Mesothelial cell of epicardium (in vitro differentiated cells): Measurements from ENCODE around the gene C1QL1. TPM values are rescaled to one million over a fixed set of nuclear protein-coding genes. Genes with fewer than 3 reads are reported as not detected.

Experiments used
- DNase-seq, 2 experiments: peaks; one replicate each; pipeline ENCODE4 v3.0.0; 2021; ENCODE audit warnings: low spot score in 2 of 2; ENCODE audit not compliant: unreplicated experiment in 2 of 2
- H3K27ac Mint-ChIP-seq: 2 replicates; pipeline ENCODE4 v1.8.0; 2021; ENCODE audit warnings: mixed read lengths
- H3K27me3 Mint-ChIP-seq: 2 replicates; pipeline ENCODE4 v1.8.0; 2021; ENCODE audit warnings: low read depth, mixed read lengths
- H3K36me3 Mint-ChIP-seq: 2 replicates; pipeline ENCODE4 v1.8.0; 2021; ENCODE audit warnings: mixed read lengths
- H3K4me1 Mint-ChIP-seq: 2 replicates; pipeline ENCODE4 v1.8.0; 2021; ENCODE audit warnings: mixed read lengths
- H3K4me3 Mint-ChIP-seq: 2 replicates; pipeline ENCODE4 v1.8.0; 2021; ENCODE audit warnings: mild to moderate bottlenecking, moderate library complexity, mixed read lengths
- H3K9me3 Mint-ChIP-seq: 2 replicates; pipeline ENCODE4 v1.8.0; 2021; ENCODE audit warnings: mixed read lengths
- CTCF ChIP-seq: fragments of 200-600 bp; sonication (generic); IDR thresholded peaks from one replicate; pipeline ENCODE4 v1.5.0; 2021; ENCODE audit warnings: antibody characterized with exemption; ENCODE audit not compliant: unreplicated experiment
- total RNA-seq: library from RNA; stranded (reverse); gene quantifications from 3 replicates; pipeline ENCODE4 v1.2.1, GENCODE V29; 2021

C1QL1 gene
- total RNA-seq, 1 donor from 2014 or later: 3.0 TPM

- TF ChIP-seq CTCF: no peak
- no peak for DNase-seq
- Mint-ChIP-seq H3K27ac (no peak overlapping the region), H3K9me3 (no peaks in the 10 kb centered on the region), H3K36me3 (peaks cover 12% of the 10 kb centered on the region), H3K27me3 (no peaks in the 10 kb centered on the region), H3K4me1 (no peaks in the 10 kb centered on the region), H3K4me3 (no peak overlapping the region)
Measured at GRCh38 chr17:44930667-44931066, 37.4 kb downstream of the C1QL1 start.

GRCh38 chr17:44928950-44929720 lies 39.0 kb downstream of the C1QL1 start:
- Mint-ChIP-seq H3K27me3 (no peaks in the 10 kb centered on the region), H3K36me3 (peaks cover 14% of the 10 kb centered on the region), H3K4me3 (no peak overlapping the region), H3K27ac (no peak overlapping the region), H3K4me1 (no peaks in the 10 kb centered on the region), H3K9me3 (no peaks in the 10 kb centered on the region)
- TF ChIP-seq CTCF: no peak
- no peak for DNase-seq

GRCh38 chr17:44928136-44928535 lies 40.0 kb downstream of the C1QL1 start:
- Mint-ChIP-seq H3K27me3 (no peaks in the 10 kb centered on the region), H3K27ac (no peak overlapping the region), H3K36me3 (peaks cover 14% of the 10 kb centered on the region), H3K4me3 (no peak overlapping the region), H3K4me1 (no peaks in the 10 kb centered on the region), H3K9me3 (no peaks in the 10 kb centered on the region)
- no peak for DNase-seq
- TF ChIP-seq CTCF: no peak

GRCh38 chr17:44927696-44928095 lies 40.4 kb downstream of the C1QL1 start:
- TF ChIP-seq CTCF: no peak
- no peak overlapping the region for H3K4me3 Mint-ChIP-seq
- no peak overlapping the region for H3K27ac Mint-ChIP-seq
- H3K27me3 Mint-ChIP-seq: peaks cover 4% of the 10 kb centered on the region
- no peak for DNase-seq
- peaks cover 14% of the 10 kb centered on the region for H3K36me3 Mint-ChIP-seq
- H3K9me3 Mint-ChIP-seq: no peaks in the 10 kb centered on the region
- H3K4me1 Mint-ChIP-seq: no peaks in the 10 kb centered on the region

DNA sequence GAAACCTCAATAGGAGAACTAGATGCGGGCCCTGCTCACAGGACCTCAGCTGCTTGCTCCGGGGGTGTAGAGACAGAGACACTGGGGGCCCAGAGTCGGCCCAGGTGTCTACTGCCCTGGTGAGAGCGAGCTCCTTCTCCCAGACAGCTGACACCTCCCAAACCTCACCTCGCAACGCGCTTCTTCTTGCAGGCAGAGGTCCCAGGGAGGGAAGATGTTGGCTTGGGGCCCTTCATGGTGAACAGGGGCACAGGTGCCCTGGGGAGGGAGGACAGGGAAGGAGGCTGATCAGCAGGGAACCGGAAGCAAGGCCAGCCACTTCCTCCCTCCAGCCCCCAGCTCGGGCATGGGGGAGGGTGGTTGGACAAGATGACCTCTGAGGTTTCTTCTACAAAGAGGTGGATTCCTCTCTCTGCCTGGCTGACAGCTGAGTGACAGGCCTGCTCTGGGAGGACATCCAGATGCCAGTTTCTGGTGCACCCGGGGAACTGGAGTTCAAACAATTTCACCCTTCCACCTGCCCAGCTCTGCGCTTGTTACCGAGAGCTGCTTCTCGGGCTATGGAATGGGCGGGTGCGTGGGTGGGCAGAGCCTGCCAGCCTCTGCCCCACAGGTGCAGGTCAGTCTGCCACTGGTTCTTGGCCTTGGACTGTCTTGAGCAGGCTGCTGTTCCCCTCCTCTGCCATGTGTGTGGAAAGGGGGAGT lies 41.1 kb downstream of the C1QL1 start:
- H3K27me3 Mint-ChIP-seq: peaks cover 10% of the 10 kb centered on the region
- no peaks in the 10 kb centered on the region for H3K9me3 Mint-ChIP-seq
- H3K4me1 Mint-ChIP-seq: no peaks in the 10 kb centered on the region
- TF ChIP-seq CTCF: no peak
- no peak overlapping the region for H3K27ac Mint-ChIP-seq
- no peak overlapping the region for H3K4me3 Mint-ChIP-seq
- no peak for DNase-seq
- peaks cover 14% of the 10 kb centered on the region for H3K36me3 Mint-ChIP-seq
